ENCODE data around the gene TBC1D22A. TPM values are rescaled to one million over a fixed set of nuclear protein-coding genes. Genes with fewer than 3 reads are reported as not detected.
A peak's percentile ranks its signal among the peaks of the same experiment; 100 is the strongest.

TBC1D22A gene
- total RNA-seq, 1 experiment from 2014 or later, result 32.6 TPM

DNA sequence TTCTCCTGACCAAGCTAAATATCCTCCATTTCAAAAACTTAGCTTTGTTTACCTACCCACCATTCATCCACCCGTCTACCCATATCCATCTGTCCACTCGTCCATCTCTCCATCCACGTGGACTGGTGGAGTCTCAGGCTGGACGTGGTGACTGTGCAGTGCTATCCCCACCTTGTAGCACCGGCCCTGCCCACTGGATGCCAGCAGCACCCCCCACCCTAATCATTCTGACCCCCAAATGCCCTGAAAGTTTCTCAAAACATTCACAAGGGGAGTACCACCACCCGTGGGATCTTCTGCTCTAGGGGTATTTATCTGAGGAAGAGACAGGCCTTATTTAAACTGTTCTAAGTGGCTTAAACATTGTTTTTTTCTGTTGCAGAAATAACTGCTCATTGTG lies 206.4 kb downstream of the TBC1D22A start:
- Mint-ChIP-seq H3K27ac (ENCODE audit: unreplicated experiment) (peak overlapping the region; percentile 17), H3K36me3 (ENCODE audit: insufficient read depth, unreplicated experiment) (no peaks in the 10 kb centered on the region), H3K9me3 (ENCODE audit: unreplicated experiment) (no peaks in the 10 kb centered on the region), H3K4me3 (ENCODE audit: unreplicated experiment) (no peak overlapping the region), H3K4me1 (ENCODE audit: low read depth, unreplicated experiment) (no peaks in the 10 kb centered on the region), H3K27me3 (ENCODE audit: insufficient read depth, unreplicated experiment) (no peaks in the 10 kb centered on the region)
- ChIA-PET POLR2A (no interaction called here), CTCF (no interaction called here)
- no TSS peak for BruUV-seq (replicated peaks)
- intact Hi-C loops (cut with micrococcal nuclease; ENCODE audit: unreplicated experiment), result no loop called here
- H3K36me3 ChIP-seq (ENCODE audit: control insufficient read depth, insufficient read depth, low read length), result 0 out of 2 replicates have a peak, but pooled peaks cover 1% of the 10 kb centered on the region
- no peaks in the 10 kb centered on the region for H3K4me1 ChIP-seq
- no peak for DNase-seq
- no peak overlapping the region for H3K4me3 ChIP-seq (ENCODE audit: low read depth, low read length)
- no peaks in the 10 kb centered on the region for H3K27me3 ChIP-seq (replicated peaks; ENCODE audit: control insufficient read depth, insufficient read depth, low read length)
- no peaks in the 10 kb centered on the region for H3K9me3 ChIP-seq
- TF ChIP-seq, protein P1, sequence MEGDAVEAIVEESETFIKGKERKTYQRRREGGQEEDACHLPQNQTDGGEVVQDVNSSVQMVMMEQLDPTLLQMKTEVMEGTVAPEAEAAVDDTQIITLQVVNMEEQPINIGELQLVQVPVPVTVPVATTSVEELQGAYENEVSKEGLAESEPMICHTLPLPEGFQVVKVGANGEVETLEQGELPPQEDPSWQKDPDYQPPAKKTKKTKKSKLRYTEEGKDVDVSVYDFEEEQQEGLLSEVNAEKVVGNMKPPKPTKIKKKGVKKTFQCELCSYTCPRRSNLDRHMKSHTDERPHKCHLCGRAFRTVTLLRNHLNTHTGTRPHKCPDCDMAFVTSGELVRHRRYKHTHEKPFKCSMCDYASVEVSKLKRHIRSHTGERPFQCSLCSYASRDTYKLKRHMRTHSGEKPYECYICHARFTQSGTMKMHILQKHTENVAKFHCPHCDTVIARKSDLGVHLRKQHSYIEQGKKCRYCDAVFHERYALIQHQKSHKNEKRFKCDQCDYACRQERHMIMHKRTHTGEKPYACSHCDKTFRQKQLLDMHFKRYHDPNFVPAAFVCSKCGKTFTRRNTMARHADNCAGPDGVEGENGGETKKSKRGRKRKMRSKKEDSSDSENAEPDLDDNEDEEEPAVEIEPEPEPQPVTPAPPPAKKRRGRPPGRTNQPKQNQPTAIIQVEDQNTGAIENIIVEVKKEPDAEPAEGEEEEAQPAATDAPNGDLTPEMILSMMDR (IDR thresholded peaks at IDR 0.05; ENCODE audit: insufficient read depth in 1 of 2, low read depth in 1 of 2, low read length in 1 of 2, severe bottlenecking in 1 of 2, unreplicated experiment in 1 of 2), result no peak

DNA sequence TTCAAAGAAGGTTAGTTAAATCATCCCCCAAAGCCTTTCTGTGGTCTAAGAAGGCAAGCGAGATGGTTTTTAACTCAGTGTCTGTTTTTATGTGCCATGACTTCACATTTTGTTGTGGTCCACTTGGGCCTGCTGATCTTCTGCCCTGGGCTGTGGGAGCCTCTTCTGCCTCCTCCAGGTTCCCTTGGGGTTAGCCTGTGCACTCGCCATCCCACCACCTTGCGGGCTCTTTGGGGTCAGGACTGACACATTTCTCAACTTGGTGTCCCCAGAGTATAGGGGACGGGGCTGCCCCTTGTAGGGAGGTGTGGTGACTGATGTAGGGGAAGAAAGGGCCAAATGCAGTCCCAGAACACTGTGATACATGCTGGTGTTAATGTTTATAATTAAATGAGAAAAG lies 207.0 kb downstream of the TBC1D22A start:
- TF ChIP-seq, protein P1 (IDR thresholded peaks at IDR 0.05; ENCODE audit: insufficient read depth in 1 of 2, low read depth in 1 of 2, low read length in 1 of 2, severe bottlenecking in 1 of 2, unreplicated experiment in 1 of 2), result no peak
- no peaks in the 10 kb centered on the region for H3K36me3 Mint-ChIP-seq (ENCODE audit: insufficient read depth, unreplicated experiment)
- BruUV-seq (replicated peaks), result no TSS peak
- no peak overlapping the region for H3K27ac Mint-ChIP-seq (ENCODE audit: unreplicated experiment)
- no peaks in the 10 kb centered on the region for H3K4me1 Mint-ChIP-seq (ENCODE audit: low read depth, unreplicated experiment)
- Histone ChIP-seq H3K27me3 (replicated peaks; ENCODE audit: control insufficient read depth, insufficient read depth, low read length) (no peaks in the 10 kb centered on the region), H3K9me3 (no peaks in the 10 kb centered on the region), H3K36me3 (ENCODE audit: control insufficient read depth, insufficient read depth, low read length) (0 out of 2 replicates have a peak, but pooled peaks cover 1% of the 10 kb centered on the region), H3K4me3 (ENCODE audit: low read depth, low read length) (no peak overlapping the region), H3K4me1 (no peaks in the 10 kb centered on the region)
- no peak overlapping the region for H3K4me3 Mint-ChIP-seq (ENCODE audit: unreplicated experiment)
- ChIA-PET POLR2A (no interaction called here), CTCF (no interaction called here)
- intact Hi-C loops (cut with micrococcal nuclease; ENCODE audit: unreplicated experiment), result no loop called here
- no peaks in the 10 kb centered on the region for H3K9me3 Mint-ChIP-seq (ENCODE audit: unreplicated experiment)
- H3K27me3 Mint-ChIP-seq (ENCODE audit: insufficient read depth, unreplicated experiment), result no peaks in the 10 kb centered on the region
- no peak for DNase-seq

DNA sequence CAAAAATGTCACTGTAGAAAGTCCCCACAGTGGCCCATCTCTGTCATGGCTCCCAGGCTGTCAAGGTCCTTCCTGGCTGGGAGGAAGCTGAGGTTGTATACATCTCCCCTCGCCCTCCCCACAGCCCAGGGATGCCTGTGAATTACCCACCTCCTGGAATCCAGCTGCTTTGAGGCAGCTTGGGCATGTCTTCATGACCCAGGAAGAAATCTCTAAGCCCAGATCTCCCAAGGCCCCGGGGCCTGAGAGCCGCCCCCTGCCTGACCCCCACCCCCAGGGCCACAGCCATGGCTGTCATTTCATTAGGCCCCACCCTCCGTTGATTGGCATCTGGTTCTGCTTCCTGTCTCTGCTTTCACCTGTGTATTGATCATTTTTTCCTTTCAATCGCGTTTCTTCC lies 207.5 kb downstream of the TBC1D22A start:
- no peak for DNase-seq
- ChIA-PET CTCF (no interaction called here), POLR2A (no interaction called here)
- H3K4me1 ChIP-seq, result no peaks in the 10 kb centered on the region
- Mint-ChIP-seq H3K9me3 (ENCODE audit: unreplicated experiment) (no peaks in the 10 kb centered on the region), H3K27me3 (ENCODE audit: insufficient read depth, unreplicated experiment) (no peaks in the 10 kb centered on the region), H3K4me1 (ENCODE audit: low read depth, unreplicated experiment) (no peaks in the 10 kb centered on the region), H3K36me3 (ENCODE audit: insufficient read depth, unreplicated experiment) (no peaks in the 10 kb centered on the region), H3K27ac (ENCODE audit: unreplicated experiment) (no peak overlapping the region), H3K4me3 (ENCODE audit: unreplicated experiment) (no peak overlapping the region)
- no TSS peak for BruUV-seq (replicated peaks)
- 0 out of 2 replicates have a peak, but pooled peaks cover 1% of the 10 kb centered on the region for H3K36me3 ChIP-seq (ENCODE audit: control insufficient read depth, insufficient read depth, low read length)
- H3K27me3 ChIP-seq (replicated peaks; ENCODE audit: control insufficient read depth, insufficient read depth, low read length), result no peaks in the 10 kb centered on the region
- H3K4me3 ChIP-seq (ENCODE audit: low read depth, low read length), result no peak overlapping the region
- TF ChIP-seq, protein P1 (IDR thresholded peaks at IDR 0.05; ENCODE audit: insufficient read depth in 1 of 2, low read depth in 1 of 2, low read length in 1 of 2, severe bottlenecking in 1 of 2, unreplicated experiment in 1 of 2), result no peak
- H3K9me3 ChIP-seq, result no peaks in the 10 kb centered on the region
- intact Hi-C loops (cut with micrococcal nuclease; ENCODE audit: unreplicated experiment), result no loop called here
